K562 (cell line): ENCODE data around the gene JMJD1C. TPM values are rescaled to one million over a fixed set of nuclear protein-coding genes. Genes with fewer than 3 reads are reported as not detected.

ENCODE experiments used
- CHD2 ChIP-seq: IDR thresholded peaks from 2 replicates; pipeline ENCODE4 v1.6.1; 2011; ENCODE audit warnings: low read depth, low read length
- EP400 ChIP-seq: fragments of 450-650 bp; IDR thresholded peaks from 2 replicates; pipeline ENCODE4 v1.6.1; 2017; ENCODE audit warnings: antibody characterized with exemption, mild to moderate bottlenecking, moderate library complexity
- GATAD2B ChIP-seq: fragments of 450-650 bp; IDR thresholded peaks from 2 replicates; pipeline ENCODE4 v1.6.1; 2017; ENCODE audit warnings: mild to moderate bottlenecking, borderline replicate concordance
- JUND ChIP-seq, 2 experiments: IDR thresholded peaks; 2 replicates in 1 of 2; 3 replicates in 1 of 2; pipeline ENCODE4 v1.6.1; 2011; ENCODE audit warnings: borderline replicate concordance in 2 of 2, low read depth in 2 of 2, low read length in 2 of 2, improper control_type of control experiment in 1 of 2, missing biosample characterization in 1 of 2, missing genetic modification characterization in 1 of 2, missing genetic modification reagents in 1 of 2
- KDM2B ChIP-seq: fragments of 250-450 bp; sonication (Bioruptor Pico); IDR thresholded peaks from 2 replicates; pipeline ENCODE4 v1.8.0; 2021; ENCODE audit warnings: mild to moderate bottlenecking, moderate library complexity
- KLF6 ChIP-seq: fragments of 250-450 bp; sonication (Bioruptor Pico); IDR thresholded peaks from 2 replicates; pipeline ENCODE4 v1.4.0; 2020; ENCODE audit warnings: mild to moderate bottlenecking, moderate library complexity, borderline replicate concordance
- MEIS2 ChIP-seq: fragments of 450-650 bp; IDR thresholded peaks from 2 replicates; pipeline ENCODE4 v1.6.1; 2014; ENCODE audit warnings: mild to moderate bottlenecking; ENCODE audit not compliant: partially characterized antibody
- NR4A1 ChIP-seq, 2 experiments: fragments of 250-450 bp in 1 of 2; fragments of 450-650 bp in 1 of 2; sonication (Bioruptor Pico) in 1 of 2; IDR thresholded peaks; 2 replicates each; pipeline versions ENCODE4 v1.4.0 to v1.6.1; 2016 to 2020; ENCODE audit warnings: mild to moderate bottlenecking in 2 of 2, missing compliant biosample characterization in 1 of 2, missing genetic modification characterization in 1 of 2, moderate library complexity in 1 of 2
- SMARCA4 ChIP-seq: fragments of 450-650 bp; IDR thresholded peaks from 2 replicates; pipeline ENCODE4 v1.6.1; 2016
- YY1 ChIP-seq, 3 experiments: IDR thresholded peaks; 2 replicates each; pipeline ENCODE4 v1.6.1; 2011; ENCODE audit warnings: low read length in 2 of 3, mild to moderate bottlenecking in 2 of 3, moderate library complexity in 2 of 3, borderline replicate concordance in 1 of 3, control low read depth in 1 of 3, low read depth in 1 of 3; ENCODE audit not compliant: insufficient read depth in 3 of 3, insufficient replicate concordance in 2 of 3, control insufficient read depth in 1 of 3, insufficient read length in 1 of 3; ENCODE audit errors: extremely low read depth in 1 of 3
- ZKSCAN8 ChIP-seq: fragments of 200-800 bp; sonication (Bioruptor generic); IDR thresholded peaks from 2 replicates; pipeline ENCODE4 v1.6.1; 2016; ENCODE audit warnings: missing genetic modification characterization, missing compliant biosample characterization
- ZNF197 ChIP-seq: fragments of 200-800 bp; sonication (Bioruptor generic); IDR thresholded peaks from 2 replicates; pipeline ENCODE4 v1.6.1; 2016; ENCODE audit warnings: low read depth, missing genetic modification characterization, missing compliant biosample characterization
- ZNF318 ChIP-seq, 2 experiments: fragments of 450-650 bp; IDR thresholded peaks; 2 replicates each; pipeline ENCODE4 v1.6.1; 2016; ENCODE audit warnings: mild to moderate bottlenecking in 2 of 2, borderline replicate concordance in 1 of 2, low read depth in 1 of 2, moderate library complexity in 1 of 2
- ZNF717 ChIP-seq: fragments of 250-450 bp; sonication (Bioruptor Pico); IDR thresholded peaks from 2 replicates; pipeline ENCODE4 v1.5.0; 2021
- ZNF76 ChIP-seq: fragments of 250-450 bp; sonication (Bioruptor Pico); IDR thresholded peaks from 2 replicates; pipeline ENCODE4 v1.4.0; 2020; ENCODE audit warnings: mild to moderate bottlenecking, moderate library complexity, borderline replicate concordance
- ZSCAN29 ChIP-seq: fragments of 450-650 bp; IDR thresholded peaks from 2 replicates; pipeline ENCODE4 v1.6.1; 2017
- polyA plus RNA-seq, 8 experiments: library from polyadenylated mRNA; depleted of rRNA in 4 of 8; stranded (reverse) in 5 of 8; unstranded in 3 of 8; fragments of >200 nt; fragmentation: Nextera tagmentation in 2 of 8; fragmentation: Illumina TruSeq in 1 of 8; extraction: Ambion mirVana in 2 of 8; extraction: Trizol in 1 of 8; gene quantifications; 2 replicates each; pipeline versions ENCODE4 v1.2.1 to v1.2.3, GENCODE V29; 2011 to 2014; ENCODE audit warnings: inconsistent platforms in 1 of 8, missing spikeins in 1 of 8
- total RNA-seq, 7 experiments: library from RNA; depleted of rRNA in 6 of 7; stranded (reverse); fragments of >200 nt in 6 of 7; fragmentation: Illumina TruSeq in 2 of 7; extraction: Trizol in 2 of 7; gene quantifications; 2 replicates each; pipeline versions ENCODE4 v1.2.1 to v1.2.3, GENCODE V29; 2011 to 2021; ENCODE audit warnings: low replicate concordance in 1 of 7
- TF ChIP-seq, protein P1 (sequence below): sonication (generic); formaldehyde crosslinking; IDR thresholded peaks from 2 replicates; pipeline ENCODE4 v1.8.1; 2023; ENCODE audit warnings: mild to moderate bottlenecking, missing genetic modification reagents

Gene JMJD1C
- total and polyA plus RNA-seq, 9 of the 15 experiments (the other 6 are each of a cell fraction or from before 2014, with no cell fraction given) = 25.3 to 68.0 (median 47.2) TPM

DNA sequence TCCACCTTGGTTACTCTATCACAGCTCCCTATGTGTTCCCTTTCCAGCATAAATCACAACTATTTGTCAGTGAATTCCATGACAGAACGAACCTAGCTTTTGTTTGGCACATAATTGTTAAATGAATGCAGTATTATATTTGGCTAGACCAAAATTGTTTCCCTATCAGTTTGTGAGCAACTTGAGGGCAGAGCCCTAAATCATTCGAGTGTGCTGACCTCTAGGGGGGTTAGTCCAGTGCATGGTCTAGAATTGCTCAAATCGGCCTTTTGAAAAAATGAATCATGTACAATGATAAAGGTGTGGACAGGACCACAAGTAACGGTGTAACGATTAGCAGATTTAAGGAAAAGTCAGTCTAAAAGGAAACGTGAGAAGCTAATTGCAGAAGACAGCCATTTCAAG lies 333.1 kb downstream of the JMJD1C start (continued):
- TF ChIP-seq KLF6 (CRISPR knock-in tag) (0 out of 2 replicates have a peak, but pooled peaks have one; percentile 45), KDM2B (CRISPR knock-in tag) (no peak), SMARCA4 (no peak; the same call in 1 of the 2 replicates), ZNF76 (no peak), ZNF318 (IDR thresholded peaks at IDR 0.05; ENCODE audit: borderline replicate concordance in 1 of 2, low read depth in 1 of 2) (peak in 1 of 2 experiments; percentile 59; a peak in 1 of 4 replicates), JUND (IDR thresholded peaks at IDR 0.05; ENCODE audit: borderline replicate concordance, low read depth, low read length) (no peak), JUND (tag; IDR thresholded peaks at IDR 0.05; ENCODE audit: borderline replicate concordance, low read depth, low read length) (no peak), NR4A1 (CRISPR knock-in tag; IDR thresholded peaks at IDR 0.05) (no peak), NR4A1 (tag; IDR thresholded peaks at IDR 0.05) (peak; percentile 68; the same call in 1 of the 2 replicates), ZNF197 (CRISPR knock-in tag) (no peak), ZKSCAN8 (no peak), YY1 (IDR thresholded peaks at IDR 0.05; ENCODE audit: borderline replicate concordance in 1 of 3, control insufficient read depth in 1 of 3, extremely low read depth in 1 of 3, insufficient read depth in 3 of 3, insufficient read length in 1 of 3, insufficient replicate concordance in 2 of 3, low read depth in 1 of 3, low read length in 2 of 3) (peak in 1 of 3 experiments; percentile 38), ZSCAN29 (no peak), ZNF717 (CRISPR knock-in tag) (no peak), CHD2 (no peak), EP400 (no peak), GATAD2B (no peak), MEIS2 (no peak)
- TF ChIP-seq, protein P1, sequence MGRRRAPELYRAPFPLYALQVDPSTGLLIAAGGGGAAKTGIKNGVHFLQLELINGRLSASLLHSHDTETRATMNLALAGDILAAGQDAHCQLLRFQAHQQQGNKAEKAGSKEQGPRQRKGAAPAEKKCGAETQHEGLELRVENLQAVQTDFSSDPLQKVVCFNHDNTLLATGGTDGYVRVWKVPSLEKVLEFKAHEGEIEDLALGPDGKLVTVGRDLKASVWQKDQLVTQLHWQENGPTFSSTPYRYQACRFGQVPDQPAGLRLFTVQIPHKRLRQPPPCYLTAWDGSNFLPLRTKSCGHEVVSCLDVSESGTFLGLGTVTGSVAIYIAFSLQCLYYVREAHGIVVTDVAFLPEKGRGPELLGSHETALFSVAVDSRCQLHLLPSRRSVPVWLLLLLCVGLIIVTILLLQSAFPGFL (CRISPR knock-in tag) = no peak
